OCI-LY1 (cell line): ENCODE data around the gene XPA.

Experiments
- H2AFZ ChIP-seq: fragments of 200-600 bp; sonication (generic), shearing (Covaris generic); 2 replicates; pipeline ENCODE4 v1.6.0; 2014; ENCODE audit warnings: antibody characterized with exemption, mild to moderate bottlenecking, low read length
- H3F3A ChIP-seq: fragments of 200-600 bp; sonication (generic), shearing (Covaris generic); 2 replicates; pipeline ENCODE4 v1.6.0; 2014; ENCODE audit warnings: mild to moderate bottlenecking, antibody characterized with exemption, low read length, moderate library complexity; ENCODE audit not compliant: insufficient read depth
- H3K27ac ChIP-seq: fragments of 200-600 bp; sonication (generic); 2 replicates; pipeline ENCODE4 v1.5.1; 2014; ENCODE audit warnings: low read length, mixed run types, mild to moderate bottlenecking, low read depth; ENCODE audit not compliant: poor library complexity, severe bottlenecking
- H3K27me3 ChIP-seq: fragments of 200-600 bp; sonication (generic); 2 replicates; pipeline ENCODE4 v1.6.0; 2014; ENCODE audit warnings: antibody characterized with exemption, mild to moderate bottlenecking, low read length, moderate library complexity; ENCODE audit not compliant: insufficient read depth
- H3K36me3 ChIP-seq: fragments of 200-600 bp; sonication (generic); 2 replicates; pipeline ENCODE4 v1.6.1; 2014; ENCODE audit warnings: mild to moderate bottlenecking, antibody characterized with exemption, low read length, moderate library complexity, mixed read lengths; ENCODE audit not compliant: insufficient read depth
- H3K4me1 ChIP-seq: fragments of 200-600 bp; sonication (generic); 2 replicates; pipeline ENCODE4 v1.5.1; 2014; ENCODE audit warnings: mild to moderate bottlenecking, low read length, moderate library complexity; ENCODE audit not compliant: insufficient read depth, severe bottlenecking
- H3K4me2 ChIP-seq: fragments of 200-600 bp; sonication (generic), shearing (Covaris generic); 2 replicates; pipeline ENCODE4 v1.6.1; 2014; ENCODE audit warnings: low read length
- H3K4me3 ChIP-seq: fragments of 200-600 bp; sonication (generic); 2 replicates; pipeline ENCODE4 v1.5.1; 2014; ENCODE audit warnings: low read length, low read depth, mild to moderate bottlenecking, mixed read lengths; ENCODE audit not compliant: poor library complexity, severe bottlenecking
- H3K79me2 ChIP-seq: fragments of 200-600 bp; shearing (Covaris generic); 2 replicates; pipeline ENCODE4 v1.6.1; 2016; ENCODE audit warnings: mixed run types, low read length, mixed read lengths; ENCODE audit not compliant: insufficient read depth
- H3K9ac ChIP-seq: fragments of 200-600 bp; sonication (generic), shearing (Covaris generic); 2 replicates; pipeline ENCODE4 v1.6.1; 2014; ENCODE audit warnings: mild to moderate bottlenecking, low read length, mixed read lengths
- H3K9me2 ChIP-seq: fragments of 200-600 bp; sonication (generic), shearing (Covaris generic); 2 replicates; pipeline ENCODE4 v1.6.1; 2014; ENCODE audit warnings: low read depth, mild to moderate bottlenecking, low read length, mixed read lengths
- H3K9me3 ChIP-seq: fragments of 200-600 bp; shearing (Covaris generic); 2 replicates; pipeline ENCODE4 v1.6.1; 2014; ENCODE audit warnings: low read length, mixed read lengths
- H4K20me1 ChIP-seq: fragments of 200-600 bp; sonication (generic), shearing (Covaris generic); 2 replicates; pipeline ENCODE4 v1.6.0; 2016; ENCODE audit warnings: mild to moderate bottlenecking, low read length; ENCODE audit not compliant: insufficient read depth
- EZH2 ChIP-seq: fragments of 200-600 bp; sonication (generic), shearing (Covaris generic); IDR thresholded peaks from 2 replicates; pipeline ENCODE4 v1.8.0; 2017; ENCODE audit warnings: borderline replicate concordance, mixed run types, mild to moderate bottlenecking, antibody characterized with exemption, low read length, moderate library complexity, mixed read lengths
- TF ChIP-seq, protein P1 (sequence below): fragments of 200-600 bp; sonication (generic), shearing (Covaris generic); IDR thresholded peaks from 2 replicates; pipeline ENCODE4 v1.5.1; 2017; ENCODE audit warnings: mild to moderate bottlenecking, antibody characterized with exemption, low read length, moderate library complexity, mixed read lengths

Gene XPA

DNA sequence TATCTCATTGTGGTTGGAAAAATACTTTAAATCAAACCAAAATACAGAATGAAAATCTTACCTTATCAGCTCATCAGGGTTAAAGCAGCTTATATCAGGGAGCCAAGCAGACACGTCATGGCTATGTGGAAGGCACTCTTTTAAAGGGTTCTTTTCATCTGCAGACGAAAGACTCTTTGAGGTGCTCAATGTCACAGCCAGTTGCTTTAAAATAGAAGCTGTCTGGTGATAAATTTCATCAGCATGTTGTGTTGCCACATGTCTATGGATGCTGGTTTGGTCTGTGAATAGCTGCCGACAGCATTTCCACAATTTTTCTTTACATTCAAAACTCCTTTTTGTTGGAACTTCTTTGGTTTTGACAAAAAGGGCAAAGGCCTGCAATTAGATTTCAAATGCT, 71.5 kb downstream of the XPA start:
- TF ChIP-seq, protein P1, sequence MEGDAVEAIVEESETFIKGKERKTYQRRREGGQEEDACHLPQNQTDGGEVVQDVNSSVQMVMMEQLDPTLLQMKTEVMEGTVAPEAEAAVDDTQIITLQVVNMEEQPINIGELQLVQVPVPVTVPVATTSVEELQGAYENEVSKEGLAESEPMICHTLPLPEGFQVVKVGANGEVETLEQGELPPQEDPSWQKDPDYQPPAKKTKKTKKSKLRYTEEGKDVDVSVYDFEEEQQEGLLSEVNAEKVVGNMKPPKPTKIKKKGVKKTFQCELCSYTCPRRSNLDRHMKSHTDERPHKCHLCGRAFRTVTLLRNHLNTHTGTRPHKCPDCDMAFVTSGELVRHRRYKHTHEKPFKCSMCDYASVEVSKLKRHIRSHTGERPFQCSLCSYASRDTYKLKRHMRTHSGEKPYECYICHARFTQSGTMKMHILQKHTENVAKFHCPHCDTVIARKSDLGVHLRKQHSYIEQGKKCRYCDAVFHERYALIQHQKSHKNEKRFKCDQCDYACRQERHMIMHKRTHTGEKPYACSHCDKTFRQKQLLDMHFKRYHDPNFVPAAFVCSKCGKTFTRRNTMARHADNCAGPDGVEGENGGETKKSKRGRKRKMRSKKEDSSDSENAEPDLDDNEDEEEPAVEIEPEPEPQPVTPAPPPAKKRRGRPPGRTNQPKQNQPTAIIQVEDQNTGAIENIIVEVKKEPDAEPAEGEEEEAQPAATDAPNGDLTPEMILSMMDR: no peak
- no peak for TF ChIP-seq EZH2
- peaks cover 15% of the 10 kb centered on the region; the same call in 1 of the 2 replicates for H3K79me2 ChIP-seq
- no peak overlapping the region for H3K4me2 ChIP-seq
- H3K9ac ChIP-seq: no peak overlapping the region
- H3K4me1 ChIP-seq: no peaks in the 10 kb centered on the region
- no peak overlapping the region for H3K27ac ChIP-seq
- H3K9me2 ChIP-seq: no peaks in the 10 kb centered on the region
- no peaks in the 10 kb centered on the region for H3K9me3 ChIP-seq
- no peak overlapping the region for H3K4me3 ChIP-seq
- no peak overlapping the region for H2AFZ ChIP-seq
- no peaks in the 10 kb centered on the region for H3K27me3 ChIP-seq
- no peaks in the 10 kb centered on the region for H4K20me1 ChIP-seq
- H3F3A ChIP-seq: no peaks in the 10 kb centered on the region
- peaks cover 68% of the 10 kb centered on the region for H3K36me3 ChIP-seq
